Tibial nerve (tissue), 4 donors: Measurements from ENCODE around the gene PDCD4. TPM values are rescaled to one million over a fixed set of nuclear protein-coding genes. Genes with fewer than 3 reads are reported as not detected.

ENCODE experiments used
- DNase-seq, 2 donors: peaks; one replicate each; pipeline ENCODE4 v3.0.0-alpha.2; 2019; ENCODE audit warnings: low spot score in 2 of 2
- H3K27ac ChIP-seq, 4 donors: fragments of 200-600 bp; sonication (generic) in 3 of 4; one replicate each; pipeline ENCODE4 v1.5.1; 2017 to 2019; ENCODE audit warnings: mild to moderate bottlenecking in 1 of 4
- H3K27me3 ChIP-seq, 2 donors: fragments of 200-600 bp; sonication (generic) in 1 of 2; one replicate each; pipeline versions ENCODE4 v1.5.1 to v1.6.0; 2017 to 2019
- H3K36me3 ChIP-seq, 3 donors: fragments of 200-600 bp; sonication (generic); one replicate each; pipeline ENCODE4 v1.5.1; 2018 to 2019
- H3K4me1 ChIP-seq, 4 donors: fragments of 200-600 bp; sonication (generic) in 3 of 4; one replicate each; pipeline ENCODE4 v1.5.1; 2017 to 2019
- H3K4me3 ChIP-seq, 4 donors: fragments of 200-600 bp; sonication (generic) in 3 of 4; one replicate each; pipeline ENCODE4 v1.5.1; 2017 to 2019; ENCODE audit warnings: mild to moderate bottlenecking in 1 of 4, moderate library complexity in 1 of 4
- H3K9me3 ChIP-seq, 4 donors: fragments of 200-600 bp; sonication (generic) in 3 of 4; one replicate each; pipeline ENCODE4 v1.5.1; 2017 to 2019
- CTCF ChIP-seq, 5 experiments: fragments of 200-600 bp in 3 of 5; fragments of 450-650 bp in 2 of 5; sonication (generic) in 3 of 5; IDR thresholded peaks; one replicate each; pipeline ENCODE4 v1.5.1; 2016 to 2019; ENCODE audit warnings: antibody characterized with exemption in 5 of 5, mild to moderate bottlenecking in 3 of 5, moderate library complexity in 2 of 5
- EP300 ChIP-seq, 2 donors: sonication (generic); formaldehyde crosslinking; IDR thresholded peaks; one replicate each; pipeline ENCODE4 v1.6.1; 2017; ENCODE audit warnings: antibody characterized with exemption in 2 of 2, mild to moderate bottlenecking in 1 of 2
- POLR2A ChIP-seq, 2 donors: fragments of 450-650 bp; IDR thresholded peaks; one replicate each; pipeline ENCODE4 v1.6.1; 2017; ENCODE audit warnings: antibody characterized with exemption in 2 of 2, mild to moderate bottlenecking in 2 of 2, moderate library complexity in 2 of 2
- WGBS, 2 donors: methylation state at CpG; one replicate each; pipeline ENCODE4 v1.1.5; 2018; 5-methylcytosine and 5-hydroxymethylcytosine counted together
- total RNA-seq, 4 donors: library from RNA; depleted of rRNA; stranded (reverse); fragments of >200 nt; gene quantifications; one replicate each; pipeline ENCODE4 v1.1.0, GENCODE V29; 2016

Gene PDCD4
- 100 to 1,000 TPM in 1 of 4 donors, 10 to 100 TPM in 3; 68.6 to 109 (median 82.7) TPM for total RNA-seq

GRCh38 chr10:110871298-110872084, at the start of gene PDCD4:
Gene PDCD4 (plus strand): TSS chr10:110871928. CDS start chr10:110876028, 4,100 bp downstream.
- Histone ChIP-seq H3K4me1 (peaks cover 0 to 61% (median 29%) of the 10 kb centered on the region in 4 donors), H3K4me3 (peak within 1 kb of the TSS; percentile 94 to 98 (median 96)), H3K36me3 (no peaks in the 10 kb centered on the region), H3K27me3 (no peaks in the 10 kb centered on the region), H3K27ac (peak within 1 kb of the TSS; percentile 99 to 100 (median 99)), H3K9me3 (no peaks in the 10 kb centered on the region)
- DNase-seq: peak; percentile 99
- TF ChIP-seq POLR2A (IDR thresholded peaks at IDR 0.05): peak; percentile 93 to 94
- TF ChIP-seq CTCF (IDR thresholded peaks at IDR 0.05): peak in 1 of 5 experiments; percentile 28
- peak; percentile 56 to 98 for TF ChIP-seq EP300 (IDR thresholded peaks at IDR 0.05)
- 1 to 2% methylated on average over 37 to 41 of the region's 47 CpGs for WGBS, 2 donors

DNA sequence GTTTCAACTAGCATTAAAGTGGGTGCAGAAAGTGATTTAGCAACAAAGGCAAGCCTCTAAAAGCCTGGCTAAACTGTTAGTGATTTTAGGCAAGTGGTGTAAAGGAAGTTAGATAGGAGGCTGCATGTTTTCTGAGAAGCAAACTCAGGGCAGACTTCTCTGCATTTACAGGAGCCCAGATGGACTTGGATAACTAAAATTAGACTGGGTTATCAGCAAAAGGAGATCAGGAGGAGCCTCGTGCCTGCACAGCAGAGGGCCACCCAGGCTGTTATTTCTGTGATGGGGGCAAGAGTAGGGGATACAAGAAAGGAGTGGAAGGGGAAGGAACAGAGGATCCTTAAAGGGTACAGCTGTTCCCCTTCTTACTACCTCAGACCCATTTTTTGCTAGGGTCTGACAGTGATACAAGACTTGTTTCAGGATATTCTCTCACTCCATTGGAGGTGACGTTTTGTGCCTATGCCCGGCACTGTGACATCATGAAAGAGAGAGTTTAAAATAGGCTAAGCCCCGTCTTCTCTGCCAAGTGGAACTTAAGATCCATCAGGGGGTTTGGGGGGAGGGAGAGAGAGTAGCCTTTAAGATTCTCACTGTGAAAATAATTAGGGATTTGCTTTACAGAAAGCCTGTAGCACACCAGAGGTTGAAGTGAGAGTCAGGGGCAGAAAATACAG, 49.6 kb upstream of the PDCD4 start:
- TF ChIP-seq CTCF (IDR thresholded peaks at IDR 0.05): no peak
- TF ChIP-seq EP300 (IDR thresholded peaks at IDR 0.05): no peak
- no peak for TF ChIP-seq POLR2A (IDR thresholded peaks at IDR 0.05)
- H3K27me3 ChIP-seq: no peaks in the 10 kb centered on the region
- H3K27ac ChIP-seq: peak overlapping the region in 3 of 4 donors; percentile 1 to 62 (median 33)
- H3K4me1 ChIP-seq: peaks cover 0 to 49% (median 0%) of the 10 kb centered on the region in 4 donors
- no peaks in the 10 kb centered on the region for H3K9me3 ChIP-seq
- DNase-seq: no peak
- no peaks in the 10 kb centered on the region for H3K36me3 ChIP-seq
- H3K4me3 ChIP-seq: no peak overlapping the region
- WGBS, 2 donors: 42 to 57% methylated on average over 4 of the region's 4 CpGs

- no peaks in the 10 kb centered on the region for H3K9me3 ChIP-seq
- WGBS, 2 donors: 59 to 62% methylated on average over 8 of the region's 8 CpGs
- peak overlapping the region in 2 of 4 donors; percentile 33 to 62 for H3K27ac ChIP-seq
- H3K36me3 ChIP-seq: no peaks in the 10 kb centered on the region
- no peaks in the 10 kb centered on the region for H3K27me3 ChIP-seq
- H3K4me3 ChIP-seq: no peak overlapping the region
- no peak for TF ChIP-seq CTCF (IDR thresholded peaks at IDR 0.05)
- no peak for TF ChIP-seq EP300 (IDR thresholded peaks at IDR 0.05)
- no peak for TF ChIP-seq POLR2A (IDR thresholded peaks at IDR 0.05)
- no peak for DNase-seq
- peaks cover 0 to 55% (median 0%) of the 10 kb centered on the region in 4 donors for H3K4me1 ChIP-seq
Measured at GRCh38 chr10:110822712-110823311, 48.9 kb upstream of the PDCD4 start.

DNA sequence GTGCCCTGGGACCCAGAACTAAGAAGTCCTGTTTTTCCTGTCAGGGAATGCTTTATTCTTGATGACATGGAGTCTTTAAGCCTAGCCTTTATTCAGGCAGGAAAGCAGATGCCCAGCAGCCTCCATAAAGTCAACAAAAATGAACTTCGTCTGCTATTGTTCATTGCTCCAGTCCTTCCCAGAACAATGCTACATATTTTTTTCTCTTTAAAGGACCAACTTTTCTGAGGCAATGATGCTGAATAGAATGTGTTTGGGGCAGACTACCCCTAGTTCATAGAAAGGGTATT, 47.6 kb upstream of the PDCD4 start:
- TF ChIP-seq CTCF (IDR thresholded peaks at IDR 0.05): no peak
- Histone ChIP-seq H3K4me3 (no peak overlapping the region), H3K4me1 (peaks cover 0 to 50% (median 0%) of the 10 kb centered on the region in 4 donors), H3K36me3 (no peaks in the 10 kb centered on the region), H3K27me3 (no peaks in the 10 kb centered on the region), H3K9me3 (no peaks in the 10 kb centered on the region), H3K27ac (no peak overlapping the region)
- 32 to 46% methylated on average over 1 of the region's 1 CpG for WGBS, 2 donors
- DNase-seq: no peak

GRCh38 chr10:110824660-110825059, 47.1 kb upstream of the PDCD4 start:
- no peaks in the 10 kb centered on the region for H3K27me3 ChIP-seq
- H3K9me3 ChIP-seq: no peaks in the 10 kb centered on the region
- DNase-seq: no peak
- H3K27ac ChIP-seq: no peak overlapping the region
- TF ChIP-seq EP300 (IDR thresholded peaks at IDR 0.05) (no peak), CTCF (IDR thresholded peaks at IDR 0.05) (no peak), POLR2A (IDR thresholded peaks at IDR 0.05) (no peak)
- peaks cover 0 to 44% (median 0%) of the 10 kb centered on the region in 4 donors for H3K4me1 ChIP-seq
- no peaks in the 10 kb centered on the region for H3K36me3 ChIP-seq
- 75 to 76% methylated on average over 5 of the region's 5 CpGs for WGBS, 2 donors
- H3K4me3 ChIP-seq: no peak overlapping the region
